Measurements from ENCODE around the gene NFILZ.

The NFILZ gene, protein sequence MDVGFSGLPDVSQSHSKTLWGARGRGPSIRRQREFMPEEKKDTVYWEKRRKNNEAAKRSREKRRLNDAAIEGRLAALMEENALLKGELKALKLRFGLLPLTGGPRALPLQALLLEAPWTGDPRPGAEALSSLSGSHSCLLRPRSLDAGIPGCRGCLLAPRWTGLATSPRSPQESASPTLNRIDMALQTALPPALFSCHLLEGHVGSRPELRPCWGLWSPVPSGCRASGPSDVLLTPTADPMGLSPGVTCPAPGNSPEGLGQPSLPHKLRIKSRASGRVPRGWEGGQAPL

DNA sequence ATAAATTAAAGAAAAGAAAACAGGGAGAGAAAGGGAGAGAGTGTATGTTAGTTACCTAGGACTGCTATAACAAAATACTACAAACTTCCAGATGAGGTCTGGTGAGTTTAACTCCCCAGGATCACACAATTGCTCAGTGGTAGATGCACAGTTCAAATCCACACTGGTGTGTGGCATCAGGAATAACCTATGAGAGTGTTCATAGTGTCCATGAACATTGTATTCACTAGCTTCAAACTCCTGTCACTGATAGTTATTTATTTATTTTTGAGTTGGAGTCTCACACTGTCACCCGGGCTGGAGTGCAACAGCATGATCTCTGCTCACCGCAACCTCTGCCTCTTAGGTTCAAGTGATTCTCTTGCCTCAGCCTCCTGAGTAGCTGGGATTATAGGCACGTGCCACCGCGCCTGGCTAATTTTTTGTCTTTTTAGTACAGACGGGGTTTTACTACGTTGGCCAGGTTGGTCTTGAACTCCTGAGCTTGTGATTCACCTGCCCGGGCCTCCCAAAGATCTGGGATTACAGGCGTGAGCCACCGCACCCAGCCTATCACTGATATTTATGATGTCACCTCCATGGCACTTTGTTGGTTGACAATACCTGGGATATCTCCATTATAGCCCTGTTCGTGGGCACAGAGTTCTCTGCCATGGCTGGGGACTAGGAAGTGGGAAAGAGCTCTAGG is at the start of gene NFILZ:
NFILZ (plus strand) TSS at position 638 of the 688 bp plus-strand sequence. CDS start 46,133 bp downstream, outside the sequence.
- no peak for DNase-seq

DNA sequence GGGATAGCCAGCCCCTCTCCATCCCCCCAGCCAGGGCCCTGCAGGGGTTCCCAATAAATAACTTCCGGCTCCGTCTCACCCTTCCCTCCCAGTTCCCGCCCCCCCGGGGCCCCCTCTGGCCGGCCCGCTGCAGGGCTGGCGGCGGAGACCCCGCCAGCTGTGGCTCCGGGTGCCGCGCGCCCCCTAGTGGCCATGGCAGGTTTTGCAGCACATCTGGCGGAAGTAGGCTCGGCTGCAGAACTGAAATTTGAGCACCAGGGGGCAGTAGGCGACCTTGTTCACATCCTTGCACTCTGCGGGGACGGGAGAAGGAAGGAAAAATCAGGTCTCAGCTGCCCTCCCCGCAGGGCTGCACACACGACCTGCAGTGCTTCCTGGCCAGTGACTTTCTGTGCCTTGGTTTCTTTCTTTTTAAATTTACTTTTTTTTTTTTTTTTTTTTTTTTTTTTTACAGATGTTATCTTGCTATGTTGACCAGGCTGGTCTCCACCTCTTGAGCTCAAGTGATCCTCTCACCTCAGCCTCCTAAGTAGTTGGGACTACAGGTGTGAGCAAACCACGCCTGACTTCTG is 49.6 kb upstream of the NFILZ start:
- peak; percentile 2 for DNase-seq

GRCh38 chr19:8584965-8585893 is 45.2 kb upstream of the NFILZ start:
- DNase-seq, result no peak

DNA sequence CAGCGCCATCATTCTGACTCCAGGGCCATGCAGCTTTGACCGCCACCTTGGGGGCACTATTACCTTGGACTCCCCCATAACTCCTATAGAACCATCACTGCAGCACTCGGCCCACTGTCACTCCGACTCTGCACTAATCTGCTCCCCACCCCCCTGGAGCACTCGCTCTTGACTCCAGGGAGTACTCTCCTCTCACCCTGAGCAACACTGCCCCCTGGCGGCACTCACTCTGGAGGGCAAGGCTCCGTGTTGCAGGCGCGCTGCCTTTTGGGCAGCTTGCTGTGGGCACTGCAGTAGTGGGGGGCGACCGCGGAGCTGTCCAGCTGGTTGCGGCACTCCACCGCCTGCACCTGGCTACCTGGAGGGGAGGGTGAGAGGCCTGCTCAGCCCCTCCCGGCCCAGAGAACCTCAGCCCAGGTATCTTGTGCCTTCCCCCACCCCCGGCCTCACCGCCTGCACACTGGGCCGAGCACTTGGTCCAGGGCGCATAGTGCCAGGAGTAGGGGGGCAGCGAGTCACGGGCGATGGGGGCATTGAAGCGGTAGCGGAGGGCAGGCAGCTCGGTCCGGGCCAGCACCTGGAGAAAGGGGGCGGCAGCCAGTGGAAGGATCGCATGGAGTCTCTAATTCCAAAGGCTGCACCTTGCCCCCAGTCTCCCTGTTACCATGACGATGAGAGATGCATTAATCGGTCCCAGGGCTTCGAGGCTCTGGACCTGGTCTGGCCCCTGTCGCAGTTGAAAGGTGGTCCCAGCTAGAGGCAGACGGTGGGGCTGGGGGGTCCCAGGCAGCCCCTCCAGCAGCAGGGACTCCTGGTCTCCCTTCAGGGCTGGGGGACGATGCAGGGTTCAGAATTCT is 44.3 kb upstream of the NFILZ start:
- no peak for DNase-seq

DNA sequence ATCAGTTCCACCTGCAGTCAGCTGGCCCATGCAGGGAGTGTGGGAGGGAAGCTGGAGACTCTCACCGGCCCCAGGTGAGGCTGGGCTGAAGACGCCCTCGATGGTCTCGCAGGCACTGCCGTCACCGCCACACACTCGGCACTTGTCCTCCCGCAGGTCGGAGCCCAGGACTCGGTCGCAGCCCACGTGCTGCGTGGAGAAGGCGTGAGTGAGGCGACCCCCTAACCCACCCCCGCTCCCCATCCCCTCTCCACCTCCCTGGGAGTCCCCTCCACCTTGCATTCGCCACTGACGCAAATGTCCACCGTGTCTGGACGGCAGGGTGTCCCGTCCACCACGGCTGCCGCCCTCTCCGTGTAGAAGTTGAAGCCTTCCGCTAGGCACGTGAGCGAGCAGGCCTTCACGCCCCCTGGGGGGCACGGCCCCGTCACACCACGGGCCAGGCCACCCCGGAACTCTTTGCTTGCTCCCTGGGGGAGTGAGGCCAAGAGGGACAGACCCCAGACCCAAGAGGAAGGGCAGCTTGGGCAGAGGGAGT is 41.2 kb upstream of the NFILZ start:
- no peak for DNase-seq

DNA sequence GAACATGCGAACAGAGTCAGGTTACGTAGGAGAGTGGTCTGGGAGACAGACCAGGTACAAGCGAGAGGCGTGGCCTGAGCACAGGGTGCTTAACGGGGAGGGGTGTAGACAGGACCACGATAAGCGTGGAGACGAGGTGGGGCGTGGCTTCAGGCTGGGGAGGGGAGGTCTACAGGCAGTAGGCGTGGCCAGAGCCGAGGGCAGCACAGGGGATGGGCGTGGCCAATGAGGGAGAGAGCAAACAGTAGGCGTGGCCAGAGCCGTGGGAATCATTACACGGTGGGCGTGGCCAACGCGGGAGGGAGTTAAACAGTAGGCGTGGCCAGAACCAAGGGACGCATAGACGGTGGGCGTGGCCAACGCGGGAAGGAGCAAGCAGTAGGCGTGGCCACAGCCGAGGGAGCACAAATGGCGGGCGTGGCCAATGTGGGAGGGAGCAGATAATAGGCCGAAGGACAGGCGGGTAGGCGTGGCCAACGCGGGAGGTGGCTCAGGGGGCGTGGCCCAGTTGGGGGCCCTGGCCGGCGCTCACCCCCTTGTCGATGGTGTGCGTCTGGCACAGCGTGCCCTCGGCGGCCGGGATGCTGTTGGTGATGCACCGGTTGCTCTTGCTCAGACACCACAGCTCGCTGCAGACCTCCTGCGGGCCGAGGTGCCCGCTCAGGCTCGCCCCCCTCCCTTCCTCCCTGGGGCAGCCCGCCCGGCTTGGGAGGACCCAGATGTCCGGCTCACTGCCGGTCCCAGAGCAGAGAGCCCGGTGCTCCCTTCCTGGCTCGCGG is 38.0 kb upstream of the NFILZ start:
- DNase-seq, result peak; percentile 6

- no peak for DNase-seq
Measured at GRCh38 chr19:8593931-8594330, 36.5 kb upstream of the NFILZ start.

GRCh38 chr19:8595651-8596050 is 34.8 kb upstream of the NFILZ start:
- DNase-seq, result no peak

GRCh38 chr19:8596168-8596567 is 34.3 kb upstream of the NFILZ start:
- DNase-seq, result no peak

- no peak for DNase-seq
Measured at GRCh38 chr19:8600064-8600463, 30.4 kb upstream of the NFILZ start.

- no peak for DNase-seq
Measured at GRCh38 chr19:8600816-8601215, 29.6 kb upstream of the NFILZ start.

- no peak for DNase-seq
Measured at GRCh38 chr19:8601796-8602195, 28.6 kb upstream of the NFILZ start.

GRCh38 chr19:8605514-8605913 is 24.9 kb upstream of the NFILZ start:
- no peak for DNase-seq

DNA sequence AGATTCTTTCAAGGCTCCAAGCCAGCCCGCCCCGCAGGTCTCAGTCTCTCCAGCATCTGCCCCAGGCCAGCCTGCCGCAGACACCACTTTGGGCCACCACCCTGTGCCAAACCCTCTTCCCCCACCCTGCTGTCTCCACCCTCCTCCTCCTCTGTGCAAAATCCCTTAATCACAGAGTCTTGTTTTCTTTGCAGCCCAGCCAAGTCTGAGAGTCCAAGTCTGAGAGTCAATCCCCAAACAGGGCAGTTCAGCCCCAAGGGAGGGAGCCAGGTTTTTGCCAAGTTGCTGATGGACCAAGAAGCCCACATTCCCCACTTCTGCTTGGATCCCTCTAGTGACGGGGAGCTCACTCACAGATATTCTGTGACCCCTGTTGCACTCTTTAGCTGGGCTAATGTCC is 23.0 kb upstream of the NFILZ start:
- DNase-seq, result no peak

DNA sequence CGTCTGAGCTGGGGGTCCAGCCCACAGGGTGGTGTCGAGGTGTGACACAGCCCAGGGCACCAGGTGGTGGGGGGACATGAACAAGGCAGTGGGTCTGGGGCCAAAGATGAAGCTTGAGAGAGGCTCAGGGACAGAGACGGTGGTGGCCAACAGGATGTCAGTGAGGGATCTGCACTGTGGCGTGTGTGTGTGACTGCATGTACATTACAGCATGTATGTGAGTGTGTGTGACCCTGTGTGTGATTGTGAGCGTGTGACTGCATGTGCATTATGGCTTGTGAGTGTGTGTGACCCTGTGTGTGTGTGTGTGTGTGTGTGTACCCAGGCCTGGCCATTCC is 21.5 kb upstream of the NFILZ start:
- DNase-seq, result no peak

GRCh38 chr19:8609279-8610040 is 21.0 kb upstream of the NFILZ start:
- no peak for DNase-seq

- no peak for DNase-seq
Measured at GRCh38 chr19:8610041-8610935, 20.1 kb upstream of the NFILZ start, which contains the start of gene ADAMTS10. ADAMTS10 (minus strand) TSS chr19:8610715; CDS start chr19:8605710, 5,005 bp downstream.

GRCh38 chr19:8610936-8611300 is 19.5 kb upstream of the NFILZ start:
- DNase-seq, result no peak

DNA sequence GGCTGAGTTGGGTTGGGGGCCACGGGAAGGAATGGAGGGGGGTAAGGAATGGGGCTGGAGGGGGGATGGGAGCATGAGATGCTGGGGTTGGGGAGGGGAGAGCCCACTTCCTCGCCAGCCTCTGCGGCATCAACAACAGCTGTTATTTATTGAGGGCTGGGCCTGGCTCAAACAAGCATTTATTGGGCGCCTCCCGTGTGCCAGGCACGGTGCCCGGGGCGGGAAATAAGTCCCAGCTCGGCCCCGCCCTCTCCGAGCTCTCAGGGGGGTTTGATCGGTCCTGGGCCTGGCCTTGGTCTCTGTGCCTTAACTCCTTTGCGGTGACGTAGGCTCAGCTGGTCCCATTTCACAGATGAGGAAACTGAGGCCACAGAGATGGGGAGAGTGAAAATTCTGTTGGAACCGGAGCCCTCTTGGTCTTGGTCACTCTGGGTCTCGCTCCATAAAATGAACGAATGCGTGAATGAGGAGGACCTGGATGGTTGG is 19.0 kb upstream of the NFILZ start:
- no peak for DNase-seq

All from NCI-H526 treated with DMSO at 0.1 percent for 48 hours (cell line).